GM10266 (cell line): ENCODE measurements around the gene ANO1.
"Not testable (repeated sequence)": the region's sequence is repeated elsewhere in the genome, so short reads cannot be mapped to it uniquely, and the experiment has no call there.

ENCODE experiments used
- DNase-seq: peaks from one replicate; pipeline ENCODE4 v3.0.0; 2012; ENCODE audit errors: extremely low spot score
- CTCF ChIP-seq: IDR thresholded peaks from 2 replicates; pipeline ENCODE4 v1.5.1; 2012; ENCODE audit warnings: mild to moderate bottlenecking, low read depth; ENCODE audit not compliant: control insufficient read depth, insufficient read depth; ENCODE audit errors: missing control alignments

The ANO1 gene

GRCh38 chr11:70189622-70190021 lies 111.5 kb downstream of the ANO1 start:
- TF ChIP-seq CTCF = no peak
- no peak for DNase-seq

GRCh38 chr11:70191495-70192140 lies 113.5 kb downstream of the ANO1 start:
- peak; percentile 79 for DNase-seq

GRCh38 chr11:70192666-70193410 lies 114.7 kb downstream of the ANO1 start:
- no peak for DNase-seq
- TF ChIP-seq CTCF = no peak

More at GRCh38 chr11:70191495-70192140, 113.5 kb downstream of the ANO1 start:
- peak; percentile 90 for TF ChIP-seq CTCF

GRCh38 chr11:70193411-70194292 lies 115.5 kb downstream of the ANO1 start:
- TF ChIP-seq CTCF = no peak
- DNase-seq = no peak

GRCh38 chr11:70194792-70195791 lies 117.0 kb downstream of the ANO1 start:
- no peak for TF ChIP-seq CTCF
- no peak for DNase-seq

GRCh38 chr11:70200212-70200844 lies 122.2 kb downstream of the ANO1 start:
- no peak for DNase-seq
- no peak for TF ChIP-seq CTCF

GRCh38 chr11:70201047-70201446 lies 122.9 kb downstream of the ANO1 start:
- not testable (repeated sequence) for DNase-seq
